ENCODE data around the gene PRRG3. TPM values are rescaled to one million over a fixed set of nuclear protein-coding genes. Genes with fewer than 3 reads are reported as not detected.

The PRRG3 gene
- polyA plus RNA-seq, 4 donors = 0.64 to 0.69 TPM; not detected in 2

DNA sequence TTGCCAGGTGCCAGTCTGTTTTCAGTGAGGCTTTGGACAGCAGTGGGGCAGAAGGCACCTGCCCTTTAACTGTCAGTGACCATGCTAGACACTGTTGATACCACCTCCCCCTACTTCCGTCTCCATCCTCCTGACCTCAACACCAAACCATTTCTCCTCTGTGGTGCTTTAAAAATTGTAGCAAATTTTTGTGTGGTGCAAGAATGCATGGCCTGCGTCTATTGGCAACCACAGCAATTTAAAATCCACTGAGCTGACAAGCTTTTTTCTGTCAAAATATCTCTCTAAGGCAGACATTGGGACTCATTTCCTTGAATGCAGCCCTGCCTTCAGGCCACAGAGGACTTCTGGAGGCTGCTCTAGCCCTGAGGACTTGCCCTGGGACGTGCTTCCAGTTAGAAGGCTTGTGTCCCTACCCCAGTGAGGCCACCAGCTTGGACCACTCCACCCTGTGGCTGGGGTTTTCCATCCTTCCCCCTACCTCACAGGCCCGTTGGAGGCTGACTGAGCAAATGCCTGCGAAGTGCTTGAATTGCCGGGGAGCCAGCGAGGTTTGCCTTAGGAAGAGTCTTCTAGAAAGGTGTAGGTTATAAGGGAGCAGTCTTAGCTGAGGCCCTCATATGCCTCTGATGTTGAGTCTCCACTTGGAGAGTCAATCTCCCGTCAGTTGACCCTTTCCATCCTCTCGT, 6.9 kb downstream of the PRRG3 start:
- no peak overlapping the region for H3K4me3 ChIP-seq (ENCODE audit: low read depth in 1 of 3, low read length in 3 of 3)
- H3K27me3 ChIP-seq (ENCODE audit: control insufficient read depth in 3 of 3, insufficient read depth in 3 of 3, low read length in 3 of 3) = no peaks in the 10 kb centered on the region
- FAIRE-seq (no peak), DNase-seq (no peak)
- no peak overlapping the region for H3K27ac ChIP-seq (ENCODE audit: low read depth in 1 of 3, low read length in 2 of 3)
- 68 to 80% (median 78%) methylated on average over 9 of the region's 9 CpGs for WGBS, 3 donors
- no peaks in the 10 kb centered on the region for H3K9me3 ChIP-seq (ENCODE audit: control insufficient read depth in 2 of 2, insufficient read depth in 1 of 2, low read depth in 1 of 2, low read length in 1 of 2)
- H3K4me1 ChIP-seq (ENCODE audit: control insufficient read depth in 3 of 3, insufficient read depth in 2 of 3, low read depth in 1 of 3, low read length in 2 of 3) = no peaks in the 10 kb centered on the region
- H3K36me3 ChIP-seq (ENCODE audit: control insufficient read depth in 3 of 3, insufficient read depth in 2 of 3, low read depth in 1 of 3, low read length in 3 of 3) = no peaks in the 10 kb centered on the region

DNA sequence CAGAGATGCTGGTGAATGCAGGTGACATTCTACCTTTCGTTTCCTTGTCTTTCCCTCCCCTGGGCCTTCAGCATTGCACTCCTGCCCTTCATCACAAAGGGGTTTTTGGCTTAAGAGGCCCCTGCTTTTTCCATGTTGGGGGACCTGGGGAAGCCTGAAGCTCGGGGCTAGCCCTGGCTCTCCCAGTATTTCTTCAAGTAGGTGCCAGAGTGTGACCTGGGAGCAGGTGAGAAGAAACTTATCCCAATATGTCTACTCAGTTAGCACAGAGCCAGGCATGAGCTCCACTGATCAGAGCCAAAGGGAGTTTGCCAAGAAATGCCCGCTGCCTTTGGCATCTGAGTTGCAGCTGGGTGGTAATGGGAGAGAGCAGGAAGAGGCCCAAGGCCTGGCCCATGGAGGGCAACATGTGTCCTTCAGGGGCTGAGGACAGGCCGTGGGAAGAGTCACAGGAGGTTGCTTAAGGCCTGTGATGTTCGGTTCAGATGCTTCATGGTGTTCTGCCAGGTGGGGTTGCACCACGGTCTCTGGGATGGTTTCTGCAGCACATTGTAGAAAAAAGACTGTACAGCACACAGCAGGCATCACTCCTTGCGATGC, 7.6 kb downstream of the PRRG3 start:
- DNase-seq (no peak), FAIRE-seq (no peak)
- H3K4me1 ChIP-seq (ENCODE audit: control insufficient read depth in 3 of 3, insufficient read depth in 2 of 3, low read depth in 1 of 3, low read length in 2 of 3) = no peaks in the 10 kb centered on the region
- no peak overlapping the region for H3K27ac ChIP-seq (ENCODE audit: low read depth in 1 of 3, low read length in 2 of 3)
- no peak overlapping the region for H3K4me3 ChIP-seq (ENCODE audit: low read depth in 1 of 3, low read length in 3 of 3)
- no peaks in the 10 kb centered on the region for H3K36me3 ChIP-seq (ENCODE audit: control insufficient read depth in 3 of 3, insufficient read depth in 2 of 3, low read depth in 1 of 3, low read length in 3 of 3)
- H3K27me3 ChIP-seq (ENCODE audit: control insufficient read depth in 3 of 3, insufficient read depth in 3 of 3, low read length in 3 of 3) = no peaks in the 10 kb centered on the region
- H3K9me3 ChIP-seq (ENCODE audit: control insufficient read depth in 2 of 2, insufficient read depth in 1 of 2, low read depth in 1 of 2, low read length in 1 of 2) = no peaks in the 10 kb centered on the region
- WGBS, 3 donors = 46 to 77% (median 67%) methylated on average over 7 of the region's 7 CpGs

DNA sequence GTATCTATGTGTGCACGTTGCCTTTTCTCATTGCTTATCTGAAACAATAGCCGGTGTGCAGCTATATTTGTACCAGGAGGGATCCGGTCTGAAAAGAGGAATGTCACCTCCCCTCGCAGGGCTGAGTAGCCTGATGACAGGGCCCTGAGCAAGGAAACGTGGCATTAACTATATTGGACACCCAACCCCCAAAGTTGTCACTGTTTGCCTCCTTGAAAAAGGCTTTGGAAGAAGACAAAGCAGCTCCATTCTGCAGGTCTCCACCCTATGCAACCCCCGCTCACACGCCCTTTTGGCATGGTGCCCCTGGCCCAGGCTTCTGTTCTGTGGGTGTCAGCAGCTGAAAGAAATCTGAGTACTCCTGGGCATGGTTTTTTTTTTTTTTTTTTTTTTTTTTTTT, 8.2 kb downstream of the PRRG3 start:
- DNase-seq (no peak), FAIRE-seq (no peak)
- WGBS, 3 donors = 31 to 42% (median 38%) methylated on average over 7 of the region's 7 CpGs
- Histone ChIP-seq H3K27ac (ENCODE audit: low read depth in 1 of 3, low read length in 2 of 3) (no peak overlapping the region), H3K4me3 (ENCODE audit: low read depth in 1 of 3, low read length in 3 of 3) (no peak overlapping the region), H3K36me3 (ENCODE audit: control insufficient read depth in 3 of 3, insufficient read depth in 2 of 3, low read depth in 1 of 3, low read length in 3 of 3) (no peaks in the 10 kb centered on the region), H3K4me1 (ENCODE audit: control insufficient read depth in 3 of 3, insufficient read depth in 2 of 3, low read depth in 1 of 3, low read length in 2 of 3) (no peaks in the 10 kb centered on the region), H3K27me3 (ENCODE audit: control insufficient read depth in 3 of 3, insufficient read depth in 3 of 3, low read length in 3 of 3) (no peaks in the 10 kb centered on the region), H3K9me3 (ENCODE audit: control insufficient read depth in 2 of 2, insufficient read depth in 1 of 2, low read depth in 1 of 2, low read length in 1 of 2) (no peaks in the 10 kb centered on the region)

- WGBS, 3 donors = 54 to 74% (median 66%) methylated on average over 13 of the region's 13 CpGs
- no peak overlapping the region for H3K4me3 ChIP-seq (ENCODE audit: low read depth in 1 of 3, low read length in 3 of 3)
- no peak for FAIRE-seq
Measured at GRCh38 chrX:151704041-151704663, 8.9 kb downstream of the PRRG3 start.

GRCh38 chrX:151708821-151709220, 13.6 kb downstream of the PRRG3 start:
- Histone ChIP-seq H3K27ac (ENCODE audit: low read depth in 1 of 3, low read length in 2 of 3) (no peak overlapping the region), H3K9me3 (ENCODE audit: control insufficient read depth in 2 of 2, insufficient read depth in 1 of 2, low read depth in 1 of 2, low read length in 1 of 2) (no peaks in the 10 kb centered on the region), H3K4me1 (ENCODE audit: control insufficient read depth in 3 of 3, insufficient read depth in 2 of 3, low read depth in 1 of 3, low read length in 2 of 3) (no peaks in the 10 kb centered on the region), H3K36me3 (ENCODE audit: control insufficient read depth in 3 of 3, insufficient read depth in 2 of 3, low read depth in 1 of 3, low read length in 3 of 3) (no peaks in the 10 kb centered on the region), H3K27me3 (ENCODE audit: control insufficient read depth in 3 of 3, insufficient read depth in 3 of 3, low read length in 3 of 3) (no peaks in the 10 kb centered on the region), H3K4me3 (ENCODE audit: low read depth in 1 of 3, low read length in 3 of 3) (no peak overlapping the region)
- no peak for DNase-seq
- WGBS, 3 donors = 81 to 94% (median 90%) methylated on average over 6 to 7 of the region's 7 CpGs
- FAIRE-seq = no peak

More at GRCh38 chrX:151704041-151704663, 8.9 kb downstream of the PRRG3 start:
- no peaks in the 10 kb centered on the region for H3K36me3 ChIP-seq (ENCODE audit: control insufficient read depth in 3 of 3, insufficient read depth in 2 of 3, low read depth in 1 of 3, low read length in 3 of 3)
- H3K27me3 ChIP-seq (ENCODE audit: control insufficient read depth in 3 of 3, insufficient read depth in 3 of 3, low read length in 3 of 3) = no peaks in the 10 kb centered on the region
- H3K27ac ChIP-seq (ENCODE audit: low read depth in 1 of 3, low read length in 2 of 3) = no peak overlapping the region
- H3K9me3 ChIP-seq (ENCODE audit: control insufficient read depth in 2 of 2, insufficient read depth in 1 of 2, low read depth in 1 of 2, low read length in 1 of 2) = no peaks in the 10 kb centered on the region
- DNase-seq = no peak
- no peaks in the 10 kb centered on the region for H3K4me1 ChIP-seq (ENCODE audit: control insufficient read depth in 3 of 3, insufficient read depth in 2 of 3, low read depth in 1 of 3, low read length in 2 of 3)

- Histone ChIP-seq H3K4me1 (ENCODE audit: control insufficient read depth in 3 of 3, insufficient read depth in 2 of 3, low read depth in 1 of 3, low read length in 2 of 3) (no peaks in the 10 kb centered on the region), H3K9me3 (ENCODE audit: control insufficient read depth in 2 of 2, insufficient read depth in 1 of 2, low read depth in 1 of 2, low read length in 1 of 2) (no peaks in the 10 kb centered on the region), H3K27ac (ENCODE audit: low read depth in 1 of 3, low read length in 2 of 3) (no peak overlapping the region), H3K4me3 (ENCODE audit: low read depth in 1 of 3, low read length in 3 of 3) (no peak overlapping the region), H3K36me3 (ENCODE audit: control insufficient read depth in 3 of 3, insufficient read depth in 2 of 3, low read depth in 1 of 3, low read length in 3 of 3) (no peaks in the 10 kb centered on the region), H3K27me3 (ENCODE audit: control insufficient read depth in 3 of 3, insufficient read depth in 3 of 3, low read length in 3 of 3) (no peaks in the 10 kb centered on the region)
- FAIRE-seq (no peak), DNase-seq (no peak)
- 65 to 74% (median 73%) methylated on average over 2 of the region's 2 CpGs for WGBS, 3 donors
Measured at GRCh38 chrX:151710457-151710856, 15.2 kb downstream of the PRRG3 start.

DNA sequence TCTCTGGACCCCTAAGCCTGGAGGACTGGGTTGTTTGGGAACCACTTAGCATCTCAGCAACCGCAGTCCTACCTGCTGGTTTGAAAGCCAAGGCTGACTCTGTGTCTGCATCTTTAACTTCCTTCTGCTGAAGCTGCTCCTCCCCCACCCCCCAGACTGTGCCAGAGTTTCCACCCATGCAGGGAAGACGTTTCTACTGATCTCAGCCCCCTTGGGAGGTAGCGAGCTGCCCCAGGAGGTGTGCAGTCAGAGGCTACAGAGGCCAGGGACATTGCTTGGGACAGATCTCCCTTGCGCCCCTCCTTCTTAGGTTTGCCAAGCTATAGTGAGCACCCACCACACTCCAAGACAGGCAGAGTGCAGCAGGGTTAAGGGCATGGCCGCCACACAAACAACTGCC, 15.9 kb downstream of the PRRG3 start:
- Histone ChIP-seq H3K9me3 (ENCODE audit: control insufficient read depth in 2 of 2, insufficient read depth in 1 of 2, low read depth in 1 of 2, low read length in 1 of 2) (no peaks in the 10 kb centered on the region), H3K27me3 (ENCODE audit: control insufficient read depth in 3 of 3, insufficient read depth in 3 of 3, low read length in 3 of 3) (no peaks in the 10 kb centered on the region), H3K27ac (ENCODE audit: low read depth in 1 of 3, low read length in 2 of 3) (no peak overlapping the region), H3K36me3 (ENCODE audit: control insufficient read depth in 3 of 3, insufficient read depth in 2 of 3, low read depth in 1 of 3, low read length in 3 of 3) (no peaks in the 10 kb centered on the region), H3K4me1 (ENCODE audit: control insufficient read depth in 3 of 3, insufficient read depth in 2 of 3, low read depth in 1 of 3, low read length in 2 of 3) (no peaks in the 10 kb centered on the region), H3K4me3 (ENCODE audit: low read depth in 1 of 3, low read length in 3 of 3) (no peak overlapping the region)
- WGBS, 3 donors = 51 to 63% (median 57%) methylated on average over 4 to 5 of the region's 5 CpGs
- no peak for FAIRE-seq
- no peak for DNase-seq

DNA sequence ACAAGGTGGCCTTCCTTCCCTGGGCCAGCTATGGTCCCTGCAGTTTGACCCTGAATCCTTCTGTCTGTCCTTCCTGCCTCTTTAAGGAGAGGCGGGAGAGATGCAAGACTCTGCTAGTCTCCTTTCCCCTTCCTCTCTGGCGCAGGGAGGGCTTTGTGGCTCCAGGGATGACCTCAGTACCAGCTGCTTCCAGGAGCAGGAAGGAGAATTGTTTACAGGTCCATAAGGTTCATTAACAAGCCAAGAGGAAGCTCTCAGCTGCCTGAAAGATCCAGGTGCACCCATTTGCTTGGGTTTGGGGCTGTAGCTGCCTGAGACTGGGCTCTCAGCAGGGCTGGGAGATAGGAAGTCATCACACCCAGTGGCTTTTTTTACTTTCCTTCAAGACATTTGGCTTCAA, 16.5 kb downstream of the PRRG3 start:
- Histone ChIP-seq H3K9me3 (ENCODE audit: control insufficient read depth in 2 of 2, insufficient read depth in 1 of 2, low read depth in 1 of 2, low read length in 1 of 2) (no peaks in the 10 kb centered on the region), H3K27ac (ENCODE audit: low read depth in 1 of 3, low read length in 2 of 3) (peak overlapping the region in 1 of 3 donors; percentile 12), H3K4me3 (ENCODE audit: low read depth in 1 of 3, low read length in 3 of 3) (no peak overlapping the region), H3K4me1 (ENCODE audit: control insufficient read depth in 3 of 3, insufficient read depth in 2 of 3, low read depth in 1 of 3, low read length in 2 of 3) (no peaks in the 10 kb centered on the region), H3K36me3 (ENCODE audit: control insufficient read depth in 3 of 3, insufficient read depth in 2 of 3, low read depth in 1 of 3, low read length in 3 of 3) (no peaks in the 10 kb centered on the region), H3K27me3 (ENCODE audit: control insufficient read depth in 3 of 3, insufficient read depth in 3 of 3, low read length in 3 of 3) (no peaks in the 10 kb centered on the region)
- 9 to 25% (median 17%) methylated on average over 2 of the region's 2 CpGs for WGBS, 3 donors
- DNase-seq (peak; percentile 0 to 18), FAIRE-seq (no peak)
